Epithelial cell of esophagus (primary cell): ENCODE measurements around the gene ZNF593OS.

Source experiments
- DNase-seq: peaks from one replicate; pipeline ENCODE4 v3.0.0; 2010; ENCODE audit warnings: low read depth
- H3K4me3 ChIP-seq: 2 replicates; pipeline ENCODE4 v1.5.1; 2011; ENCODE audit warnings: mild to moderate bottlenecking, low read length, control low read depth
- TF ChIP-seq, protein P1 (sequence below): IDR thresholded peaks from 2 replicates; pipeline ENCODE4 v1.5.1; 2011; ENCODE audit warnings: low read depth, mild to moderate bottlenecking, low read length, control low read depth, inconsistent platforms; ENCODE audit not compliant: insufficient read depth; ENCODE audit errors: missing control alignments

The ZNF593OS gene

DNA sequence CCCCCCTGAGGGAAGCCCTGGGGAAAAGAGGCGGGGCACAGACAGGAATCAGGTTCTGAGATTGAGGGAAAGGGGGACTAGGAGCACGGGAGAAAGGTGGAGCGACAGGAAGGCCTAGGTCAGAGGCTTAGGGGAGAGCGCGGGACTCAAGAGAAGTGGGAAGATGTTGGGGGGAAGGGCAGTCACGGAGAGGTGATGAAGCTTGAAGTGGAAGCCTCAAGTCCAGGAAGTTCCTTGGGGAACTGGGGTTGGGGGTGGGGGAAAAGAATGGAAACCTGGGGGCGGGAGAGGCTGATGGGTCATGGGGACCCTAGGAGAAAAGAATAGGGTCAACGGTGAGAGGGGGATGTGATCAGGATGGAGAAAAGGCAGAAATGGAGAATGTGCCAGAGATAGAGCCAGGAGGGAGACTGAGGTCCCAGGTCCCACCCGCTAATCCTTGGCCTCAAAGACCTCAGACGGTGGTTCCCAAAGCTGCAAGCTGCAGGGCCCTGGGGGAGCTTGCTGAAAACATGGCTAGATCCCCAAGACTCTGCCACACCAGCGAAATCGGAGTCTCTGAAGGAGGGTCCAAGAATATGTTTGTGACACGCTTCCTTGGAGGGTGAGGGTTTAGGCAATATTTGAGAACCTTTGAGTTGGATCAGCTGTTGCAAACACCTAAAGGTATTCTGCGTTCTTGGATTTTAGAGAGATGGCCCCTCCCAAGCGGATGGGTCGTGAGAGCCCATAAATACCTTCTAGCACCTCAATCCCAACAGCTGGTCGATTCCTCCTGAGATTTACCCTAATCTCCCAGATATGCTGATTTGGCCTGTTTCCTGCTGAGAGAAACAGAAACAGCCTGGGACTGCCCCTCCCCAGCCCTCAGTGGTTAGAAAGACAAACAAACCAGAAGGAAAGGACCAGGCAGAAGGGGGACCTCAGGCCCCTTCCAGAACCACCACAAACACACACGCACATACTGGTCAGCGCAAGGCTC lies 6.5 kb downstream of the ZNF593OS start:
- DNase-seq: no peak
- TF ChIP-seq, protein P1, sequence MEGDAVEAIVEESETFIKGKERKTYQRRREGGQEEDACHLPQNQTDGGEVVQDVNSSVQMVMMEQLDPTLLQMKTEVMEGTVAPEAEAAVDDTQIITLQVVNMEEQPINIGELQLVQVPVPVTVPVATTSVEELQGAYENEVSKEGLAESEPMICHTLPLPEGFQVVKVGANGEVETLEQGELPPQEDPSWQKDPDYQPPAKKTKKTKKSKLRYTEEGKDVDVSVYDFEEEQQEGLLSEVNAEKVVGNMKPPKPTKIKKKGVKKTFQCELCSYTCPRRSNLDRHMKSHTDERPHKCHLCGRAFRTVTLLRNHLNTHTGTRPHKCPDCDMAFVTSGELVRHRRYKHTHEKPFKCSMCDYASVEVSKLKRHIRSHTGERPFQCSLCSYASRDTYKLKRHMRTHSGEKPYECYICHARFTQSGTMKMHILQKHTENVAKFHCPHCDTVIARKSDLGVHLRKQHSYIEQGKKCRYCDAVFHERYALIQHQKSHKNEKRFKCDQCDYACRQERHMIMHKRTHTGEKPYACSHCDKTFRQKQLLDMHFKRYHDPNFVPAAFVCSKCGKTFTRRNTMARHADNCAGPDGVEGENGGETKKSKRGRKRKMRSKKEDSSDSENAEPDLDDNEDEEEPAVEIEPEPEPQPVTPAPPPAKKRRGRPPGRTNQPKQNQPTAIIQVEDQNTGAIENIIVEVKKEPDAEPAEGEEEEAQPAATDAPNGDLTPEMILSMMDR: no peak
- H3K4me3 ChIP-seq: no peak overlapping the region

DNA sequence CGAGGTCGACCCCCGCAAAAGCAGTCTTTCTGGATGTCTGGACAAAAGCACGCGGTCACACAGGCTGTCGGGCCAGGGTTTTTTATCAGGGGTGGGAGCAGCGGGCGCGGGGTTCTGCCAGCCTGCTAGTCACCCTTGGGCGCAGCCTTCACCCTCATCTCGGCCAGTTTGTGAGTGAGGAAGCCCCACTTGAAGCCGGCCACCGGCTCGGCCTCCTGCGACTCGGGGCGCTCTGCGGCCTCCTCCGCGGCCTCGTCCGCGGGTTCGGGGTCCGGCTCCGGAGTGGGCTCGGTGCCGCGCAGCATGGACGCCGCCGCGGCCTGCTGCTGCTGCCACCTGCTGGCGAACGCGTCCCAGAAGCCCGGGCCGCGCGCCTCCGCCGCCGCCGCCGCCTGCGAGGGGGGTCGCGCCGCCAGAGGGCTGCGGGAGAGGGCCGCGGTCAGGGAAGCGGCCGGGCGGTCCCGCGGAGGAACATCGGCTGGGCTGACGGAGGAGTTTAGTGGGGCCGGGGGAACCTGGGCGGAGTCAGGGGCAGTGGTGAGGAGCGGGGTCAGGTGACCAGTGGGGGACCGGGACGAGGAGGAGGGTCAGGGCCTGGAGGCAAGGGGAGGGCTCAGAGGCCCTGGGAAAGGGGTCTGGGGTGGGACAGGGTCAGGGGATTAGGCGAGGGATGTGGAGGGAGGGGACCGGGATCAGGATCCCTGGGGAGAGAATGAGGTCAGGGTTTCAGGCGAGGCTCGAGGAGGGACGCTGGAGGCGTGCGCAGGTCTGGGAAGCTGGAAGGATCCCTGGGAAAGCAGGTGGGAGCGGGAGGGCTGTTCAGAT lies 7.4 kb downstream of the ZNF593OS start:
- TF ChIP-seq, protein P1: peak; percentile 21
- peak overlapping the region; percentile 37 for H3K4me3 ChIP-seq
- DNase-seq: peak; percentile 26

DNA sequence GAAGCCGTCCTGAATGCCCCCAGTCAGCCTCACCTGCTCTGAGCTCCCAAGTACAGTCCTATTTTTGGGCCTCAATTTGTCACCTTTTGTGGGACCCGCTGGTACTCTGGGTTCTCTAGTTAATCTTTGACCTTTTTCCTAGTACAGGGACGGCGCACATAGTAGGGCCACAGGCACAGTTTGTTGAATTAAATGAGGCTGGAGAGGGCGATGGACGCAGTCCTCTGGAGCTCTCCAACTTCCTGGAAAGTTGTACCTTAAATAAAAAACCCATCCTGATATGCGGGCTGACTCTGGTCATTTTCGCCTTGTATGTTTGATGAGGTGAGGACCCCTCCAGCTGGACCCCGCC lies 8.0 kb downstream of the ZNF593OS start:
- TF ChIP-seq, protein P1: no peak
- DNase-seq: no peak
- H3K4me3 ChIP-seq: peak overlapping the region; percentile 37

- no peak for DNase-seq
- TF ChIP-seq, protein P1: no peak
- peak overlapping the region; percentile 25 for H3K4me3 ChIP-seq
These were observed 9.4 kb downstream of the ZNF593OS start for GRCh38 chr1:26162220-26162709.

GRCh38 chr1:26161415-26162219 lies 10.0 kb downstream of the ZNF593OS start:
- peak overlapping the region; percentile 32 for H3K4me3 ChIP-seq
- TF ChIP-seq, protein P1: no peak
- DNase-seq: peak; percentile 50
